OCI-LY3 (cell line): Measurements from ENCODE around the gene DGCR6L.
"Not testable (repeated sequence)": the region's sequence is repeated elsewhere in the genome, so short reads cannot be mapped to it uniquely, and the experiment has no call there.

ENCODE experiments used
- EZH2phosphoT487 ChIP-seq: fragments of 200-600 bp; shearing (Covaris generic); IDR thresholded peaks from 2 replicates; pipeline ENCODE4 v1.6.1; 2018; ENCODE audit warnings: antibody characterized with exemption, mixed run types, low read depth
- TF ChIP-seq, protein P1 (sequence below): fragments of 200-600, 300-600 bp; sonication (generic); IDR thresholded peaks from 2 replicates; pipeline ENCODE4 v1.5.1; 2014; ENCODE audit warnings: antibody characterized with exemption, low read length, low read depth

DNA sequence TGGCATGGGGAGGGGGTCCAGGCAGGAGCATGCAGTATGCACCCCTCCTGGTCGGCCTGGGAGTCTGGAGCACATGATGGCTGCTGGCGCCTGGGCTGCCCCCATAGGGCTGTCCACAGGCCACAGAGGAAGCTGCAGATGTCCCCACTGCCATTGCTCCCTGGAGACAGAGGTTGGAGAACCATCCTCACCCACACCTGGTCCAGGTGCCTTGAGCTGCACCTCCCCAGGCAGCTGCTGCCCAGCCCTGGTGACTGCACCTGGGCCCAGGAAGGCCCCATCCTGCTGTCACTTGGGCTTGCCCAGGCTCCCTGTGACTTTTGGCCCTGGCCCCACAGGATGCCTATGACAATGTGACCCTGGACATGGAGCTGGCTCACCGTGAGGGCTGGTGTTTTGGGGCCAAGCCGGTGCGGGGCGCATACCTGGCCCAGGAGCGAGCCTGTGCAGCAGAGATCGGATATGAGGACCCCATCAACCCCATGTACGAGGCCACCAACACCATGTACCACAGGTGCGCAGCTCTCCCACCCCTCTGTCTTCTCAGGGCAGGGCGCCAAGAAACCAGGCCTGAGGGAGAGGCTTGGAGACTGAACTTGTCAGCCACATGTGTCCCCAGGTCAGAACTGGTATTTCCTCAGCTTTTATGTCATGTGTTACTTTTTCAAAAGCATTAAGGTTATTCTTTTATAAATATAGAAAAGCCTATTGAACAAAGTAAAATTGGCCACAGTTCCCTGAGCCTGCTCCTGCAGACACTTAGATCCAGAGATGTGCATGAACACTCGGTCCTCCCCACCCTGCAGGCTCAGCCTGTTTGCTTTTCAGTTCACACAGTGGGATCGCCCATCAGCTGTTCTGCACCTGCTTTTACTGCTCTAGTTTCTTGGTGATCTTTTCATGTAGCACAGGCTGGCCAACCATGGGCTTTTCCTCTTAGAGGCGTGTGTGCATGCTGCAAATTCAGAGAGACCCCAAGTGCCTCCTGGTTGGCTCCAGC, 12.1 kb downstream of the DGCR6L start:
- TF ChIP-seq, protein P1, sequence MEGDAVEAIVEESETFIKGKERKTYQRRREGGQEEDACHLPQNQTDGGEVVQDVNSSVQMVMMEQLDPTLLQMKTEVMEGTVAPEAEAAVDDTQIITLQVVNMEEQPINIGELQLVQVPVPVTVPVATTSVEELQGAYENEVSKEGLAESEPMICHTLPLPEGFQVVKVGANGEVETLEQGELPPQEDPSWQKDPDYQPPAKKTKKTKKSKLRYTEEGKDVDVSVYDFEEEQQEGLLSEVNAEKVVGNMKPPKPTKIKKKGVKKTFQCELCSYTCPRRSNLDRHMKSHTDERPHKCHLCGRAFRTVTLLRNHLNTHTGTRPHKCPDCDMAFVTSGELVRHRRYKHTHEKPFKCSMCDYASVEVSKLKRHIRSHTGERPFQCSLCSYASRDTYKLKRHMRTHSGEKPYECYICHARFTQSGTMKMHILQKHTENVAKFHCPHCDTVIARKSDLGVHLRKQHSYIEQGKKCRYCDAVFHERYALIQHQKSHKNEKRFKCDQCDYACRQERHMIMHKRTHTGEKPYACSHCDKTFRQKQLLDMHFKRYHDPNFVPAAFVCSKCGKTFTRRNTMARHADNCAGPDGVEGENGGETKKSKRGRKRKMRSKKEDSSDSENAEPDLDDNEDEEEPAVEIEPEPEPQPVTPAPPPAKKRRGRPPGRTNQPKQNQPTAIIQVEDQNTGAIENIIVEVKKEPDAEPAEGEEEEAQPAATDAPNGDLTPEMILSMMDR, result not testable (repeated sequence)
- not testable (repeated sequence) for TF ChIP-seq EZH2phosphoT487
